Mesenteric fat pad (tissue), 1 donor: ENCODE measurements around the gene RNF32. TPM values are rescaled to one million over a fixed set of nuclear protein-coding genes. Genes with fewer than 3 reads are reported as not detected.
A peak's percentile ranks its signal among the peaks of the same experiment; 100 is the strongest.

ENCODE experiments used
- DNase-seq: peaks from one replicate; pipeline ENCODE4 v3.0.0-alpha.2; 2020; ENCODE audit warnings: low spot score
- long read RNA-seq: library from polyadenylated mRNA; unstranded; transcript quantifications from one replicate; pipeline ENCODE4 v2.0.0, GENCODE V29; 2020
- total RNA-seq: library from RNA; stranded (reverse); fragmentation: NEBNext Ultra II Directional; extraction: Animal tissue kit (Norgen Biotek cat#: 25700); gene quantifications from one replicate; pipeline ENCODE4 v1.2.1, GENCODE V29; 2021
- donor health status: DM: yes; HTN: yes; CAD: no.

RNF32 gene
- total RNA-seq = not detected
- long read RNA-seq, partial matches to known transcripts = 0 of 1 reads
- long read RNA-seq, other reads (novel, unspliced or antisense) = 0 of 1 reads

DNA sequence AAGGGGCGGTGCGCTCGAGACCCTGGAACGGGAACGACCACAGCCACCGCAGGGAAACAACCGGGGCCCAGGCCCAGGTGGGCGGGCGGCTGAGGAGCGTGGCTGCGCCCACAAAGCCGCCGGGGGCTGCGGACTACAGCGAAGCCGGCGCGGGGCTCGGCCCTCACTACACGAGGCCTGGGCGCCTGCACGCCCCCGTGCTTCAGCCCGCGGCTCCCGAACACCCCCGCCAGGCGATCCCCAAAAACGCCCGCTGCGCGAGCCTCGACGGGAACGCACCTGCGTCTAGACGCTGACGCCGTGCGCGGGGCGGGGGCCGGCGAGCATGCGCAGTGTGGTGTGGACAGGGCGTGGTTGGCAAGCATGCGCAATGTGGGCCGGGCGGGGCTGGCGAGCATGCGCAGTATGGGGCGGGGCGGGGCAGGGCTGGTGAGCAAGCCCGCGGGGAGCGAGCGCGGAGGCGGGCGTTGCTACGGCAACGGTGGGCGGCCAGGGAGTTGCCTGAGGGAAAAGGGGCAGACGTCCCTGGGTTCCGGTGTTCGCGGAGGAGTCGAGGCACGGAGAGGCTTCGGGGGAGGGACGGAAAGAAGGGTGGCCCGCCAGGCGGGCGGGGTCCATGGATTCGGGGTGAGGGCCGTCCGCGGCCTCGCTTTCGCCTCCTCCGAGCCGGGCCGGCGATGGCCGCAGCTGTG, at the start of gene RNF32:
TSS of gene RNF32 (plus strand) at position 518 of the 692 bp plus-strand sequence. CDS start 3,104 bp downstream, outside the sequence.
- DNase-seq = peak; percentile 99

DNA sequence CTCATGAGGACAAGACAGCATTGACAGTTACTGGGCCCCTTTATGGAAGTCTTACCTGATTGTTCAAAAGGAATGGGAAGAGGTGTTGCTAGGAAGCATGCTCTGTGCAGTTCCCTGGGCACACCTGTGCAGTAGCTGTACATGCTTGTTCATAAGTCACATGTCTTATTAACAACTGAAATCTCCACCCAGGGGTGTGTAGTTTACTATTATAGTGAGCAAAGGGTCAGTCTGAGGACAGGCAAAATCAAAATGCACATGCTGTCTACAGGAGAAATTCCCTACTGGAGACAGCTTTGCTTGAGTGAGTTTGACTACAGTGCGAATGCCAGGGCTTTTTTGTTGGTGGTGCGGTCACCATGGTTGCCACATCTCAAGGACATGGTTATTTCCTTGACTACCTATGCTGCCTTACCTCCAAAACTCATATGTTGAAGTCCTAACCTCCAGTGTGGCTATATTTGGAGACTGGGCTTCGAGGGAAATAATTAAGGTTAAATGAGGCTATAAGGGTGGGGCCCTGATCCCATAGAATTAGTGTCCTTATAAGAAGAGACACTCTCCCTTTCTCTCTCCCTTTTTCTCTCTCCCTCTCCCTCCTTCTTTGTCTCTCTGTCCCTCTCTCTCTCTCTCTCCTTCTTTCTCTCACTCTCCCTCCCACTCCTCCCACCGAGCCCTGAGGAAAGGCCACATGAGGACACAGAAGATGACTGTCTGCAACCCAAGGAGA, 48.3 kb upstream of the RNF32 start:
- no peak for DNase-seq

DNA sequence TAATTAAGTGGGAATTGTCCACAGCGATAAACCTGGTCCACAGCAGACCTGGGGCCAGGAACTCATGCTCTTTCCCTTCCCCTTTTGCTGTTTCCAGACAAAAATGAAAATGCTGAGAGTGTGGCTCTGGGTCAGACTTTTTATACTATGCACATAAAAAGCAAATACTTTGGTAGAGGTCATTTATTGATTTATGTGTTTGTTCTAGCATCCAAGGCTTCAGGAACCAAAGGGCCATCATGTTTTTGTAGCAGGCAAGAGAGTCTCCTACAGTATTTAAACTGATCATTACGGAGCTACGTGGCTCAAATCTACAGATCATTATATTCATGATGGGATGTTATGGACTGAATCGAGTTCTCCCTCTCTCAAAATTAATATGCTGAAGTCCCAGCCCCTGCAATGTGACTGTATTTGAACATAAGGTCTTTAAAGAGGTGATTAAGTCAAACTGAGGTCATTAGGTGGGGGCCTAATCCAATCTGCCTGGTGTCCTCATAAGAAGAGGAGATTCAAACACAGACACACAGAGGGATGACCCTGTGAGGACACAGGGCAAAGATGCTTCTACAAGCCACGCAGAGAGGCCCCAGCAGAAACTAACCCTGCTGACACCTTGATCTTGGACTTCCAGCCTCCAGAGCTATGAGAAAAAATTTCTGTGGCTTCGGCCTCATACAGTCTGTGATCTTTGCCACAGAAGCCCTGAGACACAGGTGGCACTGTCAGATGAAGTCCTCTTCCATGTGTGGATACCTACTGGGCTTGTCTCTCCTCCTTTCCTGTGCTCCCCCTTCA, 46.1 kb upstream of the RNF32 start:
- DNase-seq = no peak

DNA sequence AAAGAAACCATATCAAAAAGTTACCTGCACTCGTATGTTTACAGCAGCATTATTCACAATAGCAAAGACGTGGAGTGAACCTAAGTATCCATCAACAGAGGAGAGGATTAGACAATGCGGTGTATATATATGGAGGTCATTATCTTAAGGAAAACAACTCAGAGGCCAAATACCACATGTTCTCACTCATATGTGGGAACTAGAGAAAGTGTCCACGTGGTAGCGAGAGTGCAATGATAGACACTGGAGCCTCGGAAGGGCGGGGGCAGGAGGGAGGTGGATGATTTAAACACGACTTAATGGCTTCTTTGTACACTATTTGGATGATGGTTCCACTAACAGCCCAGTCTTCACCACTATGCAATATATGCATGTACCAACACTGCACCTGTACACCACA, 40.1 kb upstream of the RNF32 start:
- DNase-seq = no peak

DNA sequence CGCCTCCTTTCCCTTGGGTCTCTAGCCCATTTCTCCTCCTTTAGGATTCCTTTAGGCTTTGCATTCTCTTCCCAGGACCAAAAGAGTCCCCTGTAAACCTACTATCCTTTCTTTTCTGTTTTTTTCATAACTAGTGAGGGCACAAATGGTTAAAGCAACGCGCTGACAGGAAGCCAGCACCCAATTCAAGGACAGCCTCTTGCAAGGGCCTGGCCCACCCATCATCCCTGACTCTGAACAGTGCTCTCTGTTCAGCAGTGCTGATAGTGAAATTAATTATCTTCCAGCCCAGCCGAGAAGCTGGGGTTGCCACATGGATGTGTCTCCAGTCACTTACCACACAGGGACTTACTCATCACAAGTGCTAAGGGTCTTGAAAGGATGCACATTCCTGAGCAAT, 38.3 kb upstream of the RNF32 start:
- no peak for DNase-seq

DNA sequence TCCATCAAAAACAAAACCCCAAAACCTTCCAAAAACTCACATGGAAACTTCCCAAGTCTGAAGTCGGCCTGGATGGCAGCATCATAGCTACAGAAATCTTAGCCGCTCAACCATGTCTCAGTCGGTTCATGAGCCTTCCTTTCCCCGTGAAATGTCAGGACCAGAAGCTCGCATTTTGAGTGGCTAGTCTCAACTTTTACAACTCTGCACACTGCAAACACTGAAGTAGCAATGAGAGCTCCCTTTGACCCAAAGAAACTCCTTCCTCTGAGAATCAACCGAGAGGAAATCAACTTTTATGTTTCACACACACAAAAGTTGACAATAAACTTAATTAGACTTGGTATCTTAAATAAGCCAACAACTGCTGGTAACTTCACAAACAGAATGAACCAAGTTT, 37.6 kb upstream of the RNF32 start:
- DNase-seq = no peak

DNA sequence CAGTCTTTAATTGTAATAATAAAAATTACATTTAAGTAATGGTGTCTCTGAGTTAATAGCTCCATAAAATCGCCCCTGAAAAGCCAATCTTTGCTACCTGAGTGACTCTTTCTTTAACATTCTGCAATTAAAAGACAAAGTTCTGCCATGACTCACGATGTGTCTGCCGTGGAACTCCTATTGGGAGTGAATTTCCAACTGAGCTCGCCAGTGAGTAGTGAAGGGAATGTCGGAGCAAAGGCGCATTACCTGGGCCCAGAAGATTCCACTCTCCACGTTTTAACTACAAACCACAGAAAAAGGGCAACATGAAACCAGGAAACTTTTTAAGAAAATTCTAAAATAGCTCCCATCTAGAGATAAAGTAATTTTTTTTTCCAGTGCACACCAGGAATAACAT, 36.9 kb upstream of the RNF32 start:
- no peak for DNase-seq

DNA sequence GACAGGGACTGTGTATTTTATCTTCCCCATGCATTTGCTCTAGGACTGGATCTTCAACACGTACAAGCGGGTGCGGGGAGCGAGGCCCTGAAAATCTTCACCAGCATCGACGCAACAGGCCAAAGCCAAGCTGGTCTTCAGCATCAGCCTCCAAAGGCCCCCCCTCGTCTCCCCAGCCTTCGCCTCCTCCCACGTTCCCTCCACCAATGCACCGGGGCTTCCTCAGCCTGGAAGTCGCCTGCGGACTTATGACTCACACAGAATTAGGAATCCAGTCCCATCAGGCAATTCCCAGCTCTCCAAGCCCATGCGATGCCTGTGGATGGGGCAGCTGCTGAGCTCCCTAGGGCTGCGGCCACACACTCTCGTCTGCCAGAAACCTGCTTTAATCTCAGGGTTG, 36.3 kb upstream of the RNF32 start:
- no peak for DNase-seq

DNA sequence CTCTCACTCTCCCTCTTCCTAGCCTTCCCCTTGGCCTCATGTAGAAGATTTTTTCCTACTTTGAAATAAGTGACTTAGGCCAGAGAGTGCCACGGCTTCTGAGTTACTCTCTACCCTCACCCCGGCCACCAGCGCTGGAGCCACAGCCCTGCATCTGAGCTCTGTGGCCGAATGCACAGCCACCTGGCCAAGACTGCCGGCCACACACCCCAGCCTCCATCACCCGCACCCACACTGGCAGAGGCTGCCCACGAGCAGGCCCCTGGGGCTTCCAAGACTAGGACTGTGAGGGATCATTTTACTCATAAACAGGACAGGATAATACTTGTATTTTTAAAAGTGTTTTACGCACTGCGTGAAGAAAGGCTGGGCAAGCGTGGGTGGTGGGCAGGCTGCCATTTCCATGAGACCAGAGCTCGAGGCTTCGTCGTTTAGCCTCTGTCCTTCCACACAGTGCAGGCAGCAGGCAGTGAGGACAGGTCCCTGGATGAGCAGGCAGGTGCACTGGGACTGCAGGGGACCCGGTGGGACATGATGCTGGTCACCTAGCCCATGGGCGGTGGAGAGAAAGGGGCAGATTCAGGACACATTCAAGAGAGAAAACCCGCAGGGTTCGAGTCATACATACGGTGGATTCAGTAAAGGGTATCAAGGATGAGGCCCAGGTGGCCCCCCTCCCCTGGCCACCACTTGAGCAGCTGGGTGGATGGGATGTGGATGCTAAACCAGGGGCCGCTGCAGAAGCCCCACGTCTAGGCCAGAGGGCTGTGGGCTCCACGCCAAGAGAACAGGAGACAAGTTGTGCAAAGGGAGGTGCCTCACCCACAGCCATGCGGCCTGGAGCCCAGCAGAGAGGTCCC, 35.5 kb upstream of the RNF32 start:
- no peak for DNase-seq

DNA sequence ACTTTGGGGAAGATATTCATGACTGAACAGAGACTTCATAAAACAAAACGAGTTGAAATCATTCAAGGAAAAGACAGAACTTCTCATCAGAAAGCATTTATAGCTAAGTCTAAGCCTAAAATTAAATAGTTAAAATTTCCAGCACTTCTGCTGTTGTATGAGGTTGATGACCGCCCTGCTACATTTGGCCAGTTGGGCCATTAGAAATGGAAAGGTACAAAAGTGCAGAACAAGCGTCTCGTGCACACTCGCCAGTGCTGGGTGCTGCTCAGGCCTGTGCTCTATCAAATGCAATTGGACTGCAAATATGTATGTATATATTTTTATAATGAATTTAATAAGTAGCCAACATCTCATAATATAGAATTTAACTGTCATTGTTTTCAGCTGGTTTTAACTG, 34.4 kb upstream of the RNF32 start:
- no peak for DNase-seq

DNA sequence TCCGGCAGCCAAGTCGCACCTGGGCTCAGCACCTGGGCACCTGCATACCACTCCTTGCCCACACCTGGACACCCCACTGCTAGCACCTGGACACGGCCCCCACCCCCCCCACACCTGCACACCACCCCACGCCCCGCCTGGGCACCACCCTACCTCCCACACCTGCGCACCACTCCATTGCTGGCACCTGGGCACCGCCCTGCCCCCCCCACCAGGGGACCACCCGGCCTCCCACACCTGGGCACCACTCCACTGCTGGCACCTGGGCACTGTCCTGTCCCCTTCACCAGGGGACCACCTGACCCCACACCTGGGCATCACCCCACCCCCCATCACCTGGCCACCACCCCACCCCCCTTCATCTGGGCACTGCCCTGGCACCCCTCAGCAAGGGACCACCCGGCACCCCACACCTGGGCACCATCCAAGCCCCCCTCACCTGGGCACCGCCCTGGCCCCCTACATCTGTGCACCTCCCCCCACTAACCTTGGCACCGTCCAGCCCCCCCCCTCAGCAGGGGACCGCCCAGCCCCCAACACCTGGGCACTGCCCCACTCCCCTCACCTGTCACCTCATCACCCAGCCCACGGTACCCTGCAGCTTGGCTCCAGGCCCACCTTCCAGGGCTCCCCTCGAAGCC, 33.8 kb upstream of the RNF32 start:
- no peak for DNase-seq

DNA sequence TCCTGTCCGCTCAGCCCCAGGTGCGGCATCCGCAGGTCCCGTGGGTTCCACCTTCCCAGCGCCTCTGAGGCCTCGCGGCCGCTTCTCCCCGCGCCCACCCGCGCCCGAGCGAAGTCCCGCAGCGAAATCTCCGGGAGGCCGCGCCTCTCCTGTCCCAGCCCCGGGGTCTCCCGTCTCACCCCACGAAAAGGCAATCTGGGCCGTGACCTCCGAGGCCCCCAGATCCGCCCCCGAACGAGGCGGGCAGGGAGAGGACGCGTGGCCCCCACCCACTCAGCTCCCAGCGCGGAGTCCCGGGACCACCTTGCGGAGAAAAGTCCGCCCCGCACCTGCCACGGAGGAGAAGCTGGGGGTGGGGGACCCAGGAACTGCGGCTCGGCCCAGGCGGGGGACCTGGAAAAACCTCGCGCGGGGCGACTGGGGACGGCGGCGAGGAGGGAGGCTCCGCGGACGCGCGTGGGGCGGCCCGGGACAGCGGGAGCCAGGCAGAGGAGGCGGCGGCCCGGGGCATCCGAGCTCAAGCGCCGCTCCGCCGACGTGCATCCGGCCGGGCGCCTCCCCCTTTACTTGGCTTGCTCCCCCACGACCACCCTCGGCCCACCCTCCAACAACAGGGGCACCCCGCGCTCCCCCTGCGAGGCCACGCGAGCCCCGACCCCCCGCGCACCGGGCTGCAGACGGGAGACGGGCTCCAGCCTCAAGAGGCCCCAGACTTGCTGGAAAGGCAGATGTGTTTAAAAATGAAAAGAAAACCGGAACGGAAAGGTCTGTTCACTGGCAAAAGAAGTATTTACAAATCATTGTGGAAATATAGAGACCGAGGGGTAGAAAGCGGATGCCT, 33.0 kb upstream of the RNF32 start:
- no peak for DNase-seq

DNA sequence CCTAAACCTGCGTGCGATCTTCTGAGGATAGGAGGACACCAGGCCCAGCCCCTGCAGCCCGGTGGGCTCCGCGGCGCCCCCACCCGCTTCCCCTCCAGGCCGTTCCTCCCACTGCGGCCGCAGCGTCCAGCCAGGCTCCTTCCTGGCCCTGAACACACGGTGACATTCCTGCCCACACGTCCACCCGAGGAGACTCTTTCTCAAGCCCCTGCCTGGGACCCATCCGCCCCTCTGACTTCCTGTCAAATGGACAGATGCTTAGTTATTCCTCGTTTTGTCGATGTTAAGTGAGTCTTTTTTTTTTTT, 32.4 kb upstream of the RNF32 start:
- no peak for DNase-seq

DNA sequence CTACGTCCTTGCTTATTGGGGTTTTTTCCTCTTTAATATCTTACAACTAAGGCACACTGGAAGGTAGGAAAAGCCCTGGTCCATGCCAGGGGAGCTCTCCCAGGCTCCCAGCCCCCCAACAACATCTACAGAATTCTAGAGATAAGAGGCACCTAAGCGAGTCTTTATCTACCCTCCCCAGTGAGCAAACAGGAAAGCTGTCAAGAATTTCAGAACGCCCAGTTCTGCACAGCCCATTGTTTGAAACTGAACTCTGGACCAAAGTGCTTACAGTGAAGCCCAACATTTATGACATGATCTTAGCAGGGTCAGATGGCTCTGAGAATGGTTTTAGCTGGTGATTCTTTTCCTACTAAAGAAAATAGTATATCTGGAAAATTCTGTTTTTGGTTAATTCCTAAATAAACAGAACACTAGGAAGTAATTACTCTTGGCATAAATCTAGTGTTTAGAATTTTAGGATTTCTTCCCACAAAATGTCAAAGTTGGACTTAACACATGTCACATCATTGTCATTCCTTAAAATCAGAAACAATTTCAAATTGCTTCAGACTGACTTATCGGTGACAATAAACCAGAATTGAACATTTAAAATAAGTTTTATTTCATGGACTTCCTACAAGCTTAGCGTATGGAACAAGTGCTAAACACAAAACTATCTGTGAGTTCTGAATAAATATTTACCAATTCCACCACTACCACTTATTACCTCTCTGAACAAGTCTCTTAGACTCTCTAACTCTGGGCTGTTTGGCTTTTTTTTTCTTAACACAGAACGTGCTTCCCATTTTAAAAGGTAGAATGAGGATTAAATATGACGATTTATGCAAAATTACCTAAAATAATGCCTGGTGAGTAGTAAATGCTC, 31.3 kb upstream of the RNF32 start:
- DNase-seq = no peak

DNA sequence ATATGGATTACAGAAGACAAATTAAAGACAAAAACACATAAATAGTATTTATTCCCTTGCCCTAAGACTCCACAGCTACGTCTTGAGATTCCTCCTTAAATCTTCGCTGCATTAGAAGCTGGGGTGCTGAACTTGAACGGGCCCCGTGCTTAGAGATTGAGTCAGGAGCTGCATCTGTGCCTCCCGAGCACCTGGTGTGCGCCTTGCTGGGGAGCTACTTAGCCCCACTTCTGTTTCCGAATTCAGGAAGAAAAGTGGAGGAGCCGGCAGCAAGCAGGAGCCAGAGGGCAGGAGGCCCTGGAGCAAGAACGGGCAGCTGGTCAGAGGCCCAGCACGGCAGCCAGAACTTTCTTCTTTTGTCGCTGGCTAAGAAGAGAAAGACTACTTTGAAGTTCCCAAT, 30.4 kb upstream of the RNF32 start:
- no peak for DNase-seq

DNA sequence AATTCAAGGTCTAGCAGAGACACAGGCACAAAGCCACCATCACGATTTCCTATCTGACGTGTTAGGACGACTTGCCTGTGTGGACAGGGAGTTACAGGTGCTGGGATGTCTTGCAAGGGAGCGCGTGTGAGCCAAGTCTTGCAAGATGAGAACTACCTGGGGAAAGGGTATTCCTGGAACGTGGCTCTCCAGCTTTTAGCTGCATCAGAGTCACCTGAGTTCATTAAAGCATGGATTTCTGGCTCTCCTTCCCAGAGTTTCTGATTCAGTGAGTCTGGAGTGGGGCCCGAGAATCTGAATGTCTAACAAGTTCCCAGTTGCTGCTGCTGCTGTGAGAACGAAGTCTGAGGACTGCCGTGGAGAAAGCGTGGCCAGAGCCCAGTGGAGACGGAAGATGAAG, 30.0 kb upstream of the RNF32 start:
- no peak for DNase-seq

DNA sequence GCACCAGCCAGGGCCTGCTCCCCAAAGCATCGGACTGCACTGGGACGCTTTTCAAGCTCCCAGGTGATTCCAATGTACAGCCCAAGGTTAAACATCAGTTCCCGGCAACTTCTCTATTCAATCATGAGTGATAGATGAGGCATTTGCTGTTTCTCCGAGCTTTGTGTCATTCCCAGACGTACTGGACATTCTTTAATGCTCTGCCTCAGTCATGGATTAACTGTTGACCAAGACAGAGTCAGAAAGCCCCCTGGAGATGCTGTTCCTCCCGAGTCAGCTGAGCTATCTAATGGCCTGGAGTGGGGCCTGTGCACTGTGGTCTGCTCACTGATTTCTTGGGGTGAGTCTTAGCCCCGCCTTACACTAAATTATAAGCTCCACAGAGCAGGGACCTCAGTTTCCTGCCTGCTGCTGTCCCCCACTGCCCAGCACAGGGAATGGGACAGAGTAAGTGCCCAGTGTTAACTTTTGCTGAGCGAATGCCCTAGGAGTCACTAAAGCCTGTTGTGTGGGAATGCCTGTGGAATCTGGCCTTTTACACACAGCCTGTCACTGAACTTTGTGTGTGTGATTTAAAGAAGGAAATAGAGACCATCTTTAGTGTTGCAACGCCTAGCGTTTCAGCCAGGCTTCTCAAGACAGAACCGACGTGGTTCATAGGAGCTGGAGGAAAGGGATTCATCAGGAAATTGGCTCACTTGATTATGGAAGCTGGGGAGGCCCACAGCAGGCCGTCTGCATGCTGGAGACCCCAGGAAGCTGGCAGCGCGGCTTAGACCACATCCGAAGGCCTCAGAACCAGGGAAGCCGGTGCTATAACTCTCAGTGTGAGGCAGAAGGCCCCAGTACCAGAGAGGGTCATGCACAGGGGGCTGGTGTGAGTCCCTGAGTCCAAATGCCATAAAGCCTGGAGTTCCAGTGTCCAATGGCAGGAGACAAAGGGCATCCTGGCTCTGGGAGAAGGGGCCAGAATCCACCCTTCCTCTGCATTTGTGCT, 29.3 kb upstream of the RNF32 start:
- DNase-seq = no peak

DNA sequence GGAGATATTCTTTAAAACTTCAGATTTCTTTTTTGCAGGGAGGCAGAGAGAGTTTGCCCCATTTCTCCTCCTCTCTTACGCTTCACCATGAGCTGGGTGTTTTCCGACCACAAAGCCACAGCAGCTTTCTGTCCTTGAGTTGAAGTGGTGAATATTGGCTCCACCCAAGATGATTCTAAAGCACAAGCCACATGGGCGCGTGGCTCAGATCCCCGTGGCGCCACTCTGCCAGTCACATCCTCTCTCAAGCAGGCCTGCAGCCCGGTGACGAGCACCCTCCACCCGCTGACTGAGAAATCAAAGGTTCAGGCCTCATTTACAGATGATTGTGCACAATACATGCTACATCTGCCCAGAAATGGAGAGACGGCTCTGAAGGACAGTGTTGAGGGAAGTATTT, 27.6 kb upstream of the RNF32 start:
- DNase-seq = no peak
